Cerebellar cortex (tissue), 1 donor: ENCODE data around the gene FYB1.

Source experiments
- DNase-seq: peaks from one replicate; pipeline ENCODE4 v3.0.0-alpha.2; 2015; ENCODE audit warnings: low spot score

The FYB1 gene

DNA sequence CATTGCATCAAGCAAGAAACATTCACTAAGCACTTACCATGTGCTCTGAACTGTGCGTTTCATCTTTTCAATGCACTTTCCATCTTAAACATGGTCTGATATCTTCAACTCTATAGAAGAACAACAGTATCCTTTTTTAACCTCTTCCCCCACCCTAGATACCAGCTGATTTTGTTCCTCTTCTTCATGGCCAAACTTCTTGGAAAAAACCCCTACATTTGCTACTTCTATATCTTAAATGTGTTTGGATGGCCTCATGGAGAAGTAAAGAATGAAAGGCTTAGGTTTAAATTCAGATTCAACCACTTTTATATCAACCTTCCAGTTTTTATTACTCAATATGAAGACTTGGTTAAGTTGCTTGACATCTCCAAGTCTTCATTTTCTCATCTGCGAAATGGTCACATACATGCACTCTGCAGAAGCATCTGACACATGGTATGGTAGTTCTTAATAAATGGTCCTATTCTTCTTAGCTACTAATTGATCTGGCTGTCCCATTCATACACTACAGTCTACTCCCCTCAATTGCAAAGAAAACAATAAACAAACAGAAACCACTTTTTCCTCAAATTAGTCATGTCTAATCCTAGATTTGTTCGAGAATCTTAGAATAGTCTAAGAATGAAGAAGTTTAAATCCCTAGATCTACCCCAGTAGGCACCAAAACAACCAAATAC lies 59.4 kb downstream of the FYB1 start:
- no peak for DNase-seq

DNA sequence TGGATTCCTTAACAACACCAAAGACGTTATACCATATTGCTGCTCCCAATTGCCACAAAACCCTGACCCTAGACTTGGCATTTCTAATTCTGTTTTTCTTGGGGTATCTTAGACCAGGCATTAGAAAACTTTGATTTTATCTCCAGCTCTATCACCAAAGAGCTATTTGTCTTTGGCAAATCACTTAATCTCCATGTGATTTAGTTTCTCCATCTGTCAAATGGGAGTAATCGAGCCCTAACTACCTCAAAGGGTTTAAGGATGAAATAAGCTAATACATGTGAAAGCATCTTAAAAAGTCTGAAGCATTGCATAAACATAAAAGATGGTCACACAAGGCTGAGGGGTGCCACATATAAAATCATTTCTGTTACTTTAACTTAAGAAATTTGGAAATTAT lies 60.6 kb downstream of the FYB1 start:
- DNase-seq, result no peak

DNA sequence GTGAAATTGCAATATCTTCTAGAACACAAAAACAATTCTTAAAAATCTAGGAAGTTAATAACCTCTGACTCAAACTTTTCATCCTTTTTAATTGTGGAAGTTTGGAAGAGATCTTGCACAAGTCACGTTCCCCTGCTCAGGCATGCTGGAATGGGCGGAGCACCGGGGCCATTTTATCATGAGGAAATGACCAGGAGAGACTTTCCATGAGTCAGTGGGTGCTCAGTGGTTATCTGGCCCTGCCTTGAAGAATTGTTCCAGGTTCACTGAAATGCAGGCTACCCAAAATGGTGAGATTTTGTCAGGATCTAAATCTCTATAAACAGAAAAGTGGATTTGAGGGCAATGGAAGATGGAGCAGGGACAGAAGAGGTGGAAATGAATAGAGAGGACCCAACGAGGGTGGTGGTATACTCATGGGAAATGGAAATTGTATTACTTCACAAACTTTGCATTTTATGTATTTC lies 61.2 kb downstream of the FYB1 start:
- no peak for DNase-seq

DNA sequence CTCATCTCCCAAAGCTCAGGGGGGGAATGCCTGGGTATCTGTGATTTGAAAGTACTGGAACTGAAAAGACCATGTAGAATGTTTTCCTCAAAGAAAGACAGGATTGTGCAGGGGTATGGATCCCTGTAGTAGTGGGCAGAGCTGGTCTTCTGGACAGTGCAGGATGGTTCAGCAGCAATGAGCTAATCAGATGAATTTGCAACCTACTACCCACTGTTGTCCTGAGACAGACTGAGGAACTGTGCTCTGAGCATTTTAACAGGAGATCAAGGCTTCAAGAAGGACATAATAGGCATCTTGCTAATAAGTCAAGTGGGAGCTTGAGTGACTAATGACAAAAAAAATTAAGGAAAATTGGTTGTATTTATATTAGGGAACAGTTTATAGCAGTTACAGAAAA lies 61.7 kb downstream of the FYB1 start:
- DNase-seq, result no peak

DNA sequence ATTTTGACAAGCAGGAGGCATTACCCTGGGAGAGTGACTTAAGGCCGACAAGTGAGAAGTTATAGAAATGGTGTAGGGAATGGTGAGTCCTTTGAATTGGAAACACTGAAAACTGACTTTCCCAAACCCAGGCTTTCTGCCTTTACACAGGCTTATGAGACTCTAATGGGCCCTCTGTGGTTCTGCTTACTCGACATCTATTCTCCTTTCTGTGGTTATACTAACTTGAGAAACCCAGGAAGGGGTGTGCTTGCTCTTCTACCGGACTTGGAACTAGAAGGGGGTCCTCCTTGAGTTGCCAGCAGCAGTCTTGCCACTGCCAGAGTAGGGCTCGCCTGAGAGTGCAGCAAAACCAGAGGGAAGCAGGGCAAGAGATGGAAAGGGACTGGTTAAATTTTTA lies 63.3 kb downstream of the FYB1 start:
- no peak for DNase-seq

DNA sequence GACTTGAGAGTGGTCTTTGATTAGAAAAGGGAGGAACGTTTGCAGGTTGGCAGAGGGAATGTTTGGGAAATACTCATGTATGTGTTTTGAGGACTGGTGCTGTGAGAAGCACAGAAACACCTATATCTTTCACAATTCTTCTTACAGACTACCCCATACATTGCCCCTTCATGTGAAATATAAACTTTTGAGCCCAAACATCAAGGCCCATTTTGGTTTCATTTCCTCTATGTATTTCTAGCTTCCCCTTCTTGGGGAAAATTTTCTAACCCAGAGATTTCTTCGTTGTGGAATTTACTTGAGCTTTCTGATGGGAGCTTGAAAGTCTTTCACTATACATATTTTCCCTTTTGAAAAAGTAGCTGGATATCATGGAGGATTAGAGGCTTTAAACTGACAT lies 67.6 kb downstream of the FYB1 start:
- no peak for DNase-seq

DNA sequence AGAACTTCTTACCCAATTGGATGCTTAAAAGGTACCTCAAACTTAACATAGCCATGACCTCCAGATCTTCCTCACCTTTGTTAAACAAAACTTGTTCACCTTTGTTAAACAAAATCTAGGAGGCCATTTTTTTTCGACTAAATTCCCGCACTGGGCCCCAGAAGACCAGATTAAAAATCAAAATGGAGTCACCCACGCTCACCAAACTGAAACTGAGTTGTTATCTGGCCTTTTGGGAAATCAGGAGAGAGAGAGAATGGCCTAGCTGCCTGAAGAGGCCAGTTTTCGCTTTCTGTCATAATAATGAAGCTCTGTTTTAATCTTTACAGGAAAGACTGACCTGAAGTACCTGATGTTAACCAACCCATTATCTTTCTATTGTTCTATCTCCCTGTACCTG lies 69.4 kb downstream of the FYB1 start:
- no peak for DNase-seq

DNA sequence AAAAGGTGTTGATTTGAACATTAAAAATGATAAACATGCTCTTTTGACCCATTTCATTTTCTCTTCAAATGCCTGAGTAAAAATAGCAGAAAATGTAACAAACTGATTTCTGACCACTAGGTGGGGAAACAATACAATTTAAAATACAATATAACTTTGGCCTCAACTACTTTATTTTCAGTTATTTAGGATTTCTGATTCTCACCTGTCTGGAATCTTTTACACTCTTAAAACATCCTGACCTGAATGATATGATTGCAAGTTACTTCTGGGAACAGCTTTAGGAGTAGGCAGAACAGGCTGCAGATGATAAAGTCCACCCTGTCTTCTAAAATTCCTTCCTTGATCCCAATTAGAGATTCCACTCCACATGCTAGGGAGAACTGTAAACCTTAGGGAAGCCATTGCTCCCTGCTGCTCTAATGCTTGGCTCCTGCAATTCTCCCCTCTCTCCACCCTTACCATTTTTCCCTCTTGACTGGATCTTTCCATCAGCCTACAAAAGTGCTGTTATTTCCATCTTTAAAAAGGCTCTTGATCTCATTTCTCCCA lies 70.3 kb downstream of the FYB1 start:
- no peak for DNase-seq

DNA sequence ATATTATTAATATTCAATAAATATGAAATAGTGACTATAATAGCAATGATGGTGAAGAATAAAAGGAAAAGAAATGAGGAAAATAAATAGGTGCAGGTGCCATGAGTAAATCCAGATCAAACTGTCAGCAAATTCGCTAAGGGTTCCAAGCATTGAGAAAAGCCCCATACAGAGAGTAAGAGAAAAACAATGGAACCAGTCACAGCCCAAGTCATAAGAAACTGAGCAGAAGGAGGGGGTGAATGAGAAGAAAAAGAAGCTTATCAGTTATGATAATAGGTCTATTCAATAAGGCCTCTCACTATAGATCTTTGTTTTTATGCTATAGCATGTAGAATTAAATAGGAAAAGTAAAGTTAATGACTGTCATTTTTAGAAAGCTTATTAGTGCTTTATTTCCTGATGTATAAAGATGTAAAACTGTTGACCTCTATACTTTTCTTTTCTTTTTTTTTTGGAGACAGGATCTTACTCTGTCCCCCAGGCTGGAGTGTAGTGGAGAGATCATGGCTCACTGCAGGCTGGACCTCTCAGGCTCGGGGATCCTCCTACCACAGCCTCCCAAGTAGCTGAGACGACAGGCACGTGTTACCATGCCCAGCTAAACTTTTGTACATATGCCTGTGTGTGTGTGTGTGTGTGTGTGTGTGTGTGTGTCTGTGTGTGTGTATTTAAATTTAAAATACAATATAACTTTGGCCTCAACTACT lies 72.4 kb downstream of the FYB1 start:
- DNase-seq, result no peak

DNA sequence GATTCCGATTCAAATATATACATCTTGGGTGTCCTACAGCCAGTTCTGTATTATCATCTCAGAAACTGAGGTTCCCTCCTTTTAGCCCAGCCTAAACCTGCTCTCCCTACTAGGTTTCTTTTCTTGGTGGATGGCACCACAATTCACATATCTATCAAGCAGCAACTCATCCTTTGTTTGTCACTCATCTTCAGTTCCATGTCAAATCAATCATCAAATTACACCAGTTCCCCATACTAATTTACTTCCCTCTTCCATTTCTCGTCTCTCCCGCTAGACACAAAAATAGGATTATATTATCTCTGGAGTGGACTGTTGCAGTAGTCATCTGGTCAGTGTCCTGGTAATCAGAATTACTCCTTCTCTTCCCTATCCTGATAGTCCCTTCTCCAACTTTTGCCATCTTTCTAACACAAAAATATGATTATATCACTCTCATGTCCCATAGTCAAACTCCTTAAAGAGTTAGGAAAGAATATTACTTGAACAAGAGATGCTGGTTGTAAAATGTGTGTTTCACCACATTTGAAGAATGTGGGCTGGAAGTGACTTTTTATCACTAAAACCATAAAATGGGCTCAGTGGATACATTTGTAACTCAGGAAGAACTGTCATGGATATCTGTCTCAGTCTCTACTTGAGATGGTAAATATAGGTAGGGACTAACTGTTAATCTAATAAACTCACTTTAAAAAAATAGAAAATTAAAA lies 76.1 kb downstream of the FYB1 start:
- DNase-seq, result no peak

DNA sequence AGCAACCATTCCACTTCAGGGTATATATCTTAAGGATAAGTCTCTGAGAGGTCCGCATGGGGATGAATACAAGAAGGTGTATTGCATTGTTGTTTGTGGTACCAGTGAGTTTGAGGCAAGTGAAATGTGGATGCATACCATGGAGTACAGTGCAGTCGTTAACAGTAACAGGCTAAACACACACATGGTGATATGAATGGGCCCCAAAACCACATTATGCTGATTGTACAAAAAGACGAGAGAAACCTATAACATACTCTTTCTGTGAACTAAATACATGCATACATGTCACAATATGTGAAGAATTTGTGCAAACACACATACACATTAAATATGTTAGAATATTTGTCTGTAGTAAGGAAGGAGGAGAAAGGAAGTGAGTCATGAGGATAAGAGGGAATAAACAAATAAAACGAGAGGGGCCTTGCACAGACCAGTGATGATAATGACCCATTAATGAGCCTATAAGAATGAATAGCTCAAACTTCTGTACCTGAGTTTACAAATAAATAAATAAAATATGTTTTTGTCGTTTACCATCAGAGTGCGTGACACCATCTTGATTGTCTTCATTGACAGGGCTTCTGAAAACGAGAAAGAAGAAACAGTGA lies 78.7 kb downstream of the FYB1 start:
- no peak for DNase-seq

DNA sequence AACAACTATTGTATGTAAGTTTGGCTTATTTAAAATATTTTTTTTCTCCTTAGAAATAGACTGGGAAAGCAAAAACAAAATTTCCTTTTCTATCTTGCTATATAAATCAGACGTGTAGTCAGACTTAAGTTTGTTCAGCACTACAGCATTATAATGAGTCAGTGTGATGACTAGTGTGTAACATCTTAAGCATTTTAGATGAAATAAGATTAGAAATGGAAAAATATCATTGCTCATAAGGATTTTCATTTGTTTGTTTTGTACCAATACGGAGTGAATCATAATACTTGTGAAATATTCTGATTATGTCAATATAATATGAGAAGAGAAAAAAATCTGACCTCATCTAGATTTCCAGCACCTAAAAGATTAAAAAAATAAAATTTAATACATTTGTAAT lies 80.5 kb downstream of the FYB1 start:
- DNase-seq, result no peak

DNA sequence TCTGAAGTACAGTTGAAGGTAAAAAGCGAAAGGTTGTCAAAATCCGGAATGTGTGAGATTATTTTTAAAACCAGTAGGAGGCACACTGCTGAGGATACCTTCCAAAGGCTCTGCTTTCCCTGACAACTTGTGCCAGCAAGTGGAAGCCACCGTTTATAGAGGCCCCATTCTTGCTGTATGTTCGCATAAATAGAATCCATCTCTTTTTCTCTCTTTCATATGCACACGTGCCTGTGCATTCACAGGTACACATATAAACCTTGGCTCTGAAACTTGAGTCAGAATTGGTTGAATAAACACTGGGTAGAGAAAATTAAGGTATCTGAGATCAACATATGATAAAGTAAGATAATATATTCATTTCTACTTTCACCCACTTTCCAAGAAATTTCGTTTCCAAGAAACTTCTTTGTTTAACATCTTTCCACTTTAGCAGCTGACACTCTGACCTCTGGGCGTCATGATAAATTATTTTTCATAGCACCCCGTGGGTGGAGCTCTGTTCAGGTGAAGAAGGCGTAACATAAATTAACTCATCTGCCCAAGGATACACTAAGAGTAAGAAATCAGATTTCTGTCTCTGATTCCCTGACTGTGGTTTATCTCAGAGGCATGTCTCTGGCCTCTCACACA lies 81.4 kb downstream of the FYB1 start:
- no peak for DNase-seq

DNA sequence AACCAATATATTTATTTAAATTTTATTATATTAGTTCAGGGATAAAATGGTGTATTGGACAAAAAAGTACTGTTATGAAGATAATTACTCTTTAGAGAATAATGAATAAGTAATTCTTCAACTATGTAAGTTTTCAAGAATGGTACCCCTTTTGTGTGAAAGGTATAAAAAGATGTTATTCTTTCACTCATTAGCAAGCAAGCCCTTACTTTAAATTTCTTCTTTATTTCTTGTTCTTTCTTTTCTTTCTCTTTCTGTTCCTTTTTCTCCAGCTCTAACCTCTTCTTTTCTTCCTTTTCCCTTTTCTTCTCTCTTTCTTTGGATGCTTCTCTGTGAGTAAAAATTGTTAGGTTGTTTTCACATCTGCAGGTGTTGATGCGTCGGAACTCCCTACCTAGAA lies 82.0 kb downstream of the FYB1 start:
- DNase-seq, result no peak

DNA sequence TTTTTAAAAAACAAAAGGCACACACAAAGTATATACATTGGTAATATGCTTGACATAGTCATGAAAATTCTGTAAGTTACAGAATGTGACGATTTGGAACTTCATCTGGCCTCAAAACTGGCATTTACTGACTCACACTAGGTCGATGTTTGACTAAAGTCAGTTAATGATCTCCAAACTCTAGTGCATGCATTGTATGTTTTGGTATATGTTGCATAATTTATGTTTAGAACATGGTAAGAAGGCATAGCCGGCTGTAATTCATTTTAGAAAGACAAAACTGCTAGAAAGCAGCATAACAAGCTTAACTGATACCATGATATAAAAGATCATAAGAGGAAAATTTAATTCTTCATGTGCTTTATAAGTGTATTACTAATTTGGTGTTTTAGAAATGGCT lies 86.6 kb downstream of the FYB1 start:
- no peak for DNase-seq

DNA sequence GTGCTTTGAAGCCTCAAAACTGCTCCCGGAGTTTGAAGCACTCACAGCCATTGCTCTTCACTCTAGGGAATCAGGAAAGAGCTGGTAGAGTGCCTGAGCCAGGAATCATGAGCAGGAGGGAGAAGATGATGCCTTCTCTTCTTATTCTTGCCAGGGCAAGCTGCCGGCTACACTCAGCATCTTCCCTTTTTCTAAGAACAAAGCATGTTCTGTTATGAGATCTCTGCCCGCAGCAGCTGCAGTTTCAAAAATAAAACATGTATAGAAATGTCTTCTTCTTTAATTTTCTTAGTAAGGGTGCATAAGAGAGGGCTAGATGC lies 87.3 kb downstream of the FYB1 start:
- DNase-seq, result no peak

DNA sequence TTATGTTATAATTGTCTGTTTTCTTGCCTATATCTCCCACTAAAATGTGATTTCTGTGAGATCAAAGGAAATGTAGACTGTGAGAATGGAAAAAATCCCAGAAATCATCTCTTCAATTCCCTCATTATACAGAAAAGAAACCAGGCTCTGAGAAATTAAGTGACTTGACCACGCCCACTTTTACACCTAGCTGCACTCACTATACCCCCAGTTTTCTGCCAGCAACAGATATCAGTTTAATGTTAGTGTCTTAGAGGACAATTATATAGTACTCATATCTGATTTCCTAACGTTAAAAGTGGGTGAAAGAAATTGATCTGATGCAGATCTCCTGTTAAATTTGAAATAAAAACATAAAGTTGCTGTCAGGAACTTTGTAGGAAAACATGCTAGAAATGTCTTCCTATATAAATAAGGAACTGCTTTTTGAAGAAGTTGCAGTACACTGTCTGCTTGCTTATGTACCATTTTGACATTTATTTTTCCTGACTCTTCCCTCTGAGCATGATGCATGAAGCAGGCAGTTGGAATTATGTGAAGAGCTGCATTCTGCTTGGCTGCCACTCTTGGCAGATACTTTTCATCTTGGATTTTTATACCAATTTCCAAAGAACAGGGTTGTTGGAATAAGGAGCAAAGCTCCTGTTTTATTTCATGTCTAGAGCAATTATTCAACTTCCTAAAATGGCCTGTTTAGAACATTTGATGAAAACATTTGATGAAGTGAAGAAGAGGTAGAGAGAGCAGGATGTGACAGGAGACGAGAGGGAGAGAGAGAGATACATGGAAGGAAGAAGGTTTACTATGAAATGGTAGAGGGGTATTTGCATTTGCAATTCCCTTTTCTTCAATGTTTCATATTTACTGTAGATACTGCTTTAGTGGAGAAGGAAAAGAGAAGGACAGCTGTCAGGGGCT lies 87.9 kb downstream of the FYB1 start:
- no peak for DNase-seq

DNA sequence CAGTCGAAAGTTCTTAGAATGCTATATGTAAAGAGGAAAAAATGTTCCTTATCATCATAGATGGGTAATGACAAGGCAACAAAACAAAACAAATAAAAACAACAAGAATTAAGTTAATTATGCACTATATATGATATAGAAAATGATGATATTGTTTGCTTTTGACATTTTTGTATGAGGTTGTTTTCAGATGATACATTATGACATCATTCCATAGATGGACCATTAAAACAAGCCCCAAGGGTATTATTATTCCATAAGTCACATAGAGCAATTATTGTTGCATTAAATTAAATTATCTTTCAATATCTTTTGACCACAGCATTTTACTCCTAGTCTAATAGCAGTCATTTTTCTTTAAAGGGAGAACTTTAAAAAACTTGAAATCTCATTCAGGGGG lies 88.6 kb downstream of the FYB1 start:
- DNase-seq, result no peak

DNA sequence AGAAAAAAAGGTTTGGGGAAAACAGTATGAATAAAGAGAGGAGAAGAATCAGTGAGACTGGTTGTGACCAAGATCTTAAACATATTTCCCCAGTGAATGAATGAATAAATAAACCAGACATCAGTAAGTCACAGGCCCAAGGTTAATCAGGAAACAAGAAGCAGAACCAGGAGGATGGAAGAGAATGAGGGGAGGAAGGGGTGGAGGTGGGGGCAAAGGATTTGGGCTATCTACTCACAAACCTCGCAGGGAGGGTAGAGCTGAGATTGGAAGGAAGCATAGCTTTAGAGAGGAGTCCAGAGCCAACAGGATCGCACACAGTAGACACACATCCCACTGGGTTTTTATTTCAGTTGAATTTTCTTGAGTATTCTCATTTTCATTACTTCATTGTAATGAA lies 97.4 kb downstream of the FYB1 start:
- no peak for DNase-seq

DNA sequence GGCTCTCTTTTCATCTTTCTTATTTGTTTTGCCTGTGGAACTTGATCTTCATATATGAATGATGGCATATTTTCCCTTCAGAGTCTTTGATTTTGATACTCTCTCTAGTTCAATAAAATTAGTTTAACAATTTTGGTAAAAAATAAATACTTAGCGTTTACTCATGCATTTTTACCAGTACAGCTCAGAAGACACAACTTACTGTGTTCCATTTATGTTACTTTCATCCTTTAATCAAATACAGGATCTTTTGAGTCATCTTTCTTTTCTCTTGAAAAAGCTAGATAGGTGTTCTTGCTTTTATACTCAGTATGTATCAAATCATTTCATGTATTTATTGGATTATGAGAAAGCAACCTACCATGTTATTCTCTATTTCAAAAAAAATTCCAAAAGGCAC lies 98.0 kb downstream of the FYB1 start:
- DNase-seq, result no peak

DNA sequence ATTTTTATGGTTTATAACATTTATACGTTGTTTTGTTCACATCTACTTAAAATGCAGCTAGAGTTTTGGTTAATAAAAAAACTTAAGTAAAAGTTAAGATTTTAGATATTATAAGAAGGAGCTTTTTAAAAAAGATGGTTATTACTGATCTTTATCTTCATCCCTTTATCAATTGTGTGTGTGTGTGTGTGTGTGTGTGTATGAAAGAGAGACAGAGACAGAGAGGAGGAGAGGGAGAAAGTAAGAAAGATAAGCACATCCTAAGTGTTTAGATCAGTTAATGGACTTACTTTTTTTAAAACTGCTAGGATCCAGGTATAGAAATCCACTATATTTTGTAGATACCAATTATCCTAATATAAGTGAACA lies 99.3 kb downstream of the FYB1 start:
- no peak for DNase-seq
